GM19455 (cell line): ENCODE data around the gene NDOR1.
"Not testable (repeated sequence)": the region's sequence is repeated elsewhere in the genome, so short reads cannot be mapped to it uniquely, and the experiment has no call there.

Source experiments
- ATAC-seq: cut with Tn5 transposase; IDR thresholded peaks from one replicate; pipeline ENCODE4 v1.9.1; 2021; ENCODE audit not compliant: unreplicated experiment

The NDOR1 gene

GRCh38 chr9:137255448-137256114 is 50.1 kb downstream of the NDOR1 start:
- no peak for ATAC-seq

DNA sequence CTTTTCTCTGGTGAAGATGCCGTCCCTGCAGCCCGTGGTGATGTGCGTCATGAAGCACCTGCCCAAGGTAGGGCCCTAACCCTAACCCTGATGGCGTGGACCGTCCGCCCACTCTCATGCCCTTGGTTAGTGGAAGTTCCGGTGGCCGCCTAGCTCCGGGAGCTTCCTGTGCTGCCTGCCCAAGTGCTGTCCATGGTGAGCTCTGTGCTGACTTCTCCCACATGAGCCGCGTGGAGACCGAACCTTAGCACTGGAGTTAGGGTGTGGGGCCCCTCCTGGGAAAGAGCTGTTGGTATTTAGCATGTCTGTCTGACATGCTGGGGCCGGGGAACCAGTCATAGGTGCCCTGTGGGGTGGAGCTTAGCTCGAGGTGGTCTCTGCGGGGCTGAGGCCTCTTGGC is 50.9 kb downstream of the NDOR1 start:
- ATAC-seq: no peak

- ATAC-seq: no peak
Measured at GRCh38 chr9:137256856-137257255, 51.4 kb downstream of the NDOR1 start.

DNA sequence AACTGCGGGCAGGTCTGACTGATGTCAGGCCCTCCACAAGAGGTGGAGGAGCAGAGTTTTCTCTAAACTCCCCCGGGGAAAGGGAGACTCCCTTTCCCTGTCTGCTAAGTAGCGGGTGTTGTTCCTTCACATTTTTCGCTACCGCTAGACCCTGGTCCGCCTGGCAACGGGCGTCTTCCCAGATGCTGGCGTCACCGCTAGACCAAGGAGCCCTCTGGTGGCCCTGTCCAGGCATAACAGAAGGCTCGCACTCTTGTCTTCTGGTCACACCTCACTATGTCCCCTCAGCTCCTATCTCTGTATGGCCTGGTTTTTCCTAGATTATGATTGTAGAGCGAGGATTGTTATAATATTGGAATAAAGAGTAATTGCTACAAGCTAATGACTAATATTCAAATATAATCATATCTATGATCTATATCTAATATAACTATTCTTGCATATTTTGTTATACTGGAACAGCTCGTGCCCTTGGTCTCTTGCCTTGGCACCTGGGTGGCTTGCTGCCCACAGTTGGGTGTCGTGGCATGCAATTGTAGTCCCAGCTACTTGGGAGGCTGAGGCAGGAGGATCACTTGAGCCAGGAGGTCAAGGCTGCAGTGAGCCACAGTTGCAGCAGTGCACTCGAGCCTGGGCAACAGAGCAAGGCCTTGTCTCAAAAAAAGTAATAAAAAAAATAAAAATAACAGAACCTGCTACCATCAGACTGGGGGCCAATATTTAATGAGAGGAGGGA is 56.8 kb downstream of the NDOR1 start:
- not testable (repeated sequence) for ATAC-seq

DNA sequence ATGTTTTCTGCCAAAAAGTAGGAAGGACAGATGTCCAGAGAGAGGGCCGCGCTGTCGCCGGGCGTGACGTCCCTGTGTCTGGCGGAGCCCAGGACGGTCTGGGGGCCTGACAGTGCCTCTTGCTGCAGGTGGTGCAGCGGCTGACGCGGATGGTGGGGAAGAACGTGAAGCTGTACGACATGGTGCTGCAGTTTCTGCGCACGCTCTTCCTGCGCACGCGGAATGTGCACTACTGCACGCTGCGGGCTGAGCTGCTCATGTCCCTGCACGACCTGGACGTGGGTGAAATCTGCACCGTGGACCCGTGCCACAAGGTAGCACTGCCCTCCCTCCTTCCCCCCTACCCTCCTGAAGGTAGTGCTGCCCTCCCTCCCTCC is 57.4 kb downstream of the NDOR1 start:
- ATAC-seq: no peak

GRCh38 chr9:137263506-137263905 is 58.0 kb downstream of the NDOR1 start:
- ATAC-seq: no peak

- no peak for ATAC-seq
Measured at GRCh38 chr9:137264067-137264466, 58.6 kb downstream of the NDOR1 start.

GRCh38 chr9:137265496-137266161 is 60.1 kb downstream of the NDOR1 start:
- no peak for ATAC-seq

DNA sequence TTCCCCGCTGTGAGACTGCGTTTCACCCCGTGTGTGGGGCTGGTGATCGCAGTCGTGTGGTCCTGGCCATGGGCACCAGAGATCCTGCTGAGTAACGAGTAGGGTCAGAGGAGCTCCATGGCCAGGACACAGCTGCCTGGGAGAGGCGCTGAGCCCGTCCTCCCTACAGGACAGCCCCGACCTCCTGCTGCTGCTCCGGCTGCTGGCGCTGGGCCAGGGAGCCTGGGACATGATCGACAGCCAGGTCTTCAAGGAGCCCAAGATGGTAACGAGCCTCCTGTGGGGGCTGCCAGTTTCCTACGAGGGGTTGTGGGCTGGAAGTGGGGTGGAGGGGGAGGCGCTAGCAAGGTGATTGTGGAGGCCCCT is 60.6 kb downstream of the NDOR1 start:
- no peak for ATAC-seq
